ENCODE data around the gene PPP1R26. TPM values are rescaled to one million over a fixed set of nuclear protein-coding genes. Genes with fewer than 3 reads are reported as not detected.

PPP1R26 gene
- total and polyA plus RNA-seq, 2 experiments from 2014 or later = 10.7 to 49.8 TPM

- no peak overlapping the region for H3K27ac Mint-ChIP-seq
- H3F3A ChIP-seq (replicated peaks; ENCODE audit: low read depth) = no peaks in the 10 kb centered on the region
- H3K36me3 Mint-ChIP-seq (ENCODE audit: low read depth) = peaks cover 3% of the 10 kb centered on the region; the same call in 1 of the 3 replicates
- H3K4me1 Mint-ChIP-seq = peaks cover 11% of the 10 kb centered on the region; the same call in 2 of the 3 replicates
- no peak for TF ChIP-seq STAT1 (IDR thresholded peaks at IDR 0.05; ENCODE audit: unreplicated experiment)
- TF ChIP-seq NANOG (IDR thresholded peaks at IDR 0.05; ENCODE audit: borderline replicate concordance) = no peak
- no peak for TF ChIP-seq ZNF114 (CRISPR knock-in tag; IDR thresholded peaks at IDR 0.05)
- TF ChIP-seq REST (IDR thresholded peaks at IDR 0.05; ENCODE audit: unreplicated experiment) = no peak
- no peak for TF ChIP-seq POLR2AphosphoS5 (IDR thresholded peaks at IDR 0.05; ENCODE audit: low read depth)
- TF ChIP-seq EZH2 (IDR thresholded peaks at IDR 0.05; ENCODE audit: low read depth, unreplicated experiment) = no peak
- TF ChIP-seq, protein P1, sequence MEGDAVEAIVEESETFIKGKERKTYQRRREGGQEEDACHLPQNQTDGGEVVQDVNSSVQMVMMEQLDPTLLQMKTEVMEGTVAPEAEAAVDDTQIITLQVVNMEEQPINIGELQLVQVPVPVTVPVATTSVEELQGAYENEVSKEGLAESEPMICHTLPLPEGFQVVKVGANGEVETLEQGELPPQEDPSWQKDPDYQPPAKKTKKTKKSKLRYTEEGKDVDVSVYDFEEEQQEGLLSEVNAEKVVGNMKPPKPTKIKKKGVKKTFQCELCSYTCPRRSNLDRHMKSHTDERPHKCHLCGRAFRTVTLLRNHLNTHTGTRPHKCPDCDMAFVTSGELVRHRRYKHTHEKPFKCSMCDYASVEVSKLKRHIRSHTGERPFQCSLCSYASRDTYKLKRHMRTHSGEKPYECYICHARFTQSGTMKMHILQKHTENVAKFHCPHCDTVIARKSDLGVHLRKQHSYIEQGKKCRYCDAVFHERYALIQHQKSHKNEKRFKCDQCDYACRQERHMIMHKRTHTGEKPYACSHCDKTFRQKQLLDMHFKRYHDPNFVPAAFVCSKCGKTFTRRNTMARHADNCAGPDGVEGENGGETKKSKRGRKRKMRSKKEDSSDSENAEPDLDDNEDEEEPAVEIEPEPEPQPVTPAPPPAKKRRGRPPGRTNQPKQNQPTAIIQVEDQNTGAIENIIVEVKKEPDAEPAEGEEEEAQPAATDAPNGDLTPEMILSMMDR (conservative IDR thresholded peaks at IDR 0.05; ENCODE audit: low read depth in 2 of 2) = no peak
- TF ChIP-seq CREB1 (CRISPR knock-in tag; IDR thresholded peaks at IDR 0.05; ENCODE audit: low read depth) = no peak
- TF ChIP-seq EZH2phosphoT487 (IDR thresholded peaks at IDR 0.05; ENCODE audit: unreplicated experiment) = no peak
- no peak for TF ChIP-seq ZNF331 (CRISPR knock-in tag; IDR thresholded peaks at IDR 0.05; ENCODE audit: low read depth)
- TF ChIP-seq ETS1 (IDR thresholded peaks at IDR 0.05) = no peak
- TF ChIP-seq, protein P2, sequence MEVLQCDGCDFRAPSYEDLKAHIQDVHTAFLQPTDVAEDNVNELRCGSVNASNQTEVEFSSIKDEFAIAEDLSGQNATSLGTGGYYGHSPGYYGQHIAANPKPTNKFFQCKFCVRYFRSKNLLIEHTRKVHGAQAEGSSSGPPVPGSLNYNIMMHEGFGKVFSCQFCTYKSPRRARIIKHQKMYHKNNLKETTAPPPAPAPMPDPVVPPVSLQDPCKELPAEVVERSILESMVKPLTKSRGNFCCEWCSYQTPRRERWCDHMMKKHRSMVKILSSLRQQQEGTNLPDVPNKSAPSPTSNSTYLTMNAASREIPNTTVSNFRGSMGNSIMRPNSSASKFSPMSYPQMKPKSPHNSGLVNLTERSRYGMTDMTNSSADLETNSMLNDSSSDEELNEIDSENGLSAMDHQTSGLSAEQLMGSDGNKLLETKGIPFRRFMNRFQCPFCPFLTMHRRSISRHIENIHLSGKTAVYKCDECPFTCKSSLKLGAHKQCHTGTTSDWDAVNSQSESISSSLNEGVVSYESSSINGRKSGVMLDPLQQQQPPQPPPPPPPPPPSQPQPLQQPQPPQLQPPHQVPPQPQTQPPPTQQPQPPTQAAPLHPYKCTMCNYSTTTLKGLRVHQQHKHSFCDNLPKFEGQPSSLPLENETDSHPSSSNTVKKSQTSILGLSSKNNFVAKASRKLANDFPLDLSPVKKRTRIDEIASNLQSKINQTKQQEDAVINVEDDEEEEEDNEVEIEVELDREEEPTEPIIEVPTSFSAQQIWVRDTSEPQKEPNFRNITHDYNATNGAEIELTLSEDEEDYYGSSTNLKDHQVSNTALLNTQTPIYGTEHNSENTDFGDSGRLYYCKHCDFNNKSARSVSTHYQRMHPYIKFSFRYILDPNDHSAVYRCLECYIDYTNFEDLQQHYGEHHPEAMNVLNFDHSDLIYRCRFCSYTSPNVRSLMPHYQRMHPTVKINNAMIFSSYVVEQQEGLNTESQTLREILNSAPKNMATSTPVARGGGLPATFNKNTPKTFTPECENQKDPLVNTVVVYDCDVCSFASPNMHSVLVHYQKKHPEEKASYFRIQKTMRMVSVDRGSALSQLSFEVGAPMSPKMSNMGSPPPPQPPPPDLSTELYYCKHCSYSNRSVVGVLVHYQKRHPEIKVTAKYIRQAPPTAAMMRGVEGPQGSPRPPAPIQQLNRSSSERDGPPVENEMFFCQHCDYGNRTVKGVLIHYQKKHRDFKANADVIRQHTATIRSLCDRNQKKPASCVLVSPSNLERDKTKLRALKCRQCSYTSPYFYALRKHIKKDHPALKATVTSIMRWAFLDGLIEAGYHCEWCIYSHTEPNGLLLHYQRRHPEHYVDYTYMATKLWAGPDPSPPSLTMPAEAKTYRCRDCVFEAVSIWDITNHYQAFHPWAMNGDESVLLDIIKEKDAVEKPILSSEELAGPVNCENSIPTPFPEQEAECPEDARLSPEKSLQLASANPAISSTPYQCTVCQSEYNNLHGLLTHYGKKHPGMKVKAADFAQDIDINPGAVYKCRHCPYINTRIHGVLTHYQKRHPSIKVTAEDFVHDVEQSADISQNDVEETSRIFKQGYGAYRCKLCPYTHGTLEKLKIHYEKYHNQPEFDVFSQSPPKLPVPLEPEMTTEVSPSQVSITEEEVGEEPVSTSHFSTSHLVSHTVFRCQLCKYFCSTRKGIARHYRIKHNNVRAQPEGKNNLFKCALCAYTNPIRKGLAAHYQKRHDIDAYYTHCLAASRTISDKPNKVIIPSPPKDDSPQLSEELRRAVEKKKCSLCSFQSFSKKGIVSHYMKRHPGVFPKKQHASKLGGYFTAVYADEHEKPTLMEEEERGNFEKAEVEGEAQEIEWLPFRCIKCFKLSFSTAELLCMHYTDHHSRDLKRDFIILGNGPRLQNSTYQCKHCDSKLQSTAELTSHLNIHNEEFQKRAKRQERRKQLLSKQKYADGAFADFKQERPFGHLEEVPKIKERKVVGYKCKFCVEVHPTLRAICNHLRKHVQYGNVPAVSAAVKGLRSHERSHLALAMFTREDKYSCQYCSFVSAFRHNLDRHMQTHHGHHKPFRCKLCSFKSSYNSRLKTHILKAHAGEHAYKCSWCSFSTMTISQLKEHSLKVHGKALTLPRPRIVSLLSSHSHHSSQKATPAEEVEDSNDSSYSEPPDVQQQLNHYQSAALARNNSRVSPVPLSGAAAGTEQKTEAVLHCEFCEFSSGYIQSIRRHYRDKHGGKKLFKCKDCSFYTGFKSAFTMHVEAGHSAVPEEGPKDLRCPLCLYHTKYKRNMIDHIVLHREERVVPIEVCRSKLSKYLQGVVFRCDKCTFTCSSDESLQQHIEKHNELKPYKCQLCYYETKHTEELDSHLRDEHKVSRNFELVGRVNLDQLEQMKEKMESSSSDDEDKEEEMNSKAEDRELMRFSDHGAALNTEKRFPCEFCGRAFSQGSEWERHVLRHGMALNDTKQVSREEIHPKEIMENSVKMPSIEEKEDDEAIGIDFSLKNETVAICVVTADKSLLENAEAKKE (CRISPR knock-in tag; IDR thresholded peaks at IDR 0.05) = no peak
- TF ChIP-seq JUNB (IDR thresholded peaks at IDR 0.05; ENCODE audit: unreplicated experiment) = no peak
- H3K27ac ChIP-seq (ENCODE audit: low read depth) = no peak overlapping the region
- no peak overlapping the region for H3K4me3 Mint-ChIP-seq
- no peak overlapping the region for H3K4me2 ChIP-seq
- DNase-seq (ENCODE audit: low spot score) = no peak
- H3K9me3 Mint-ChIP-seq = peaks cover 3% of the 10 kb centered on the region; the same call in 2 of the 3 replicates
- no peaks in the 10 kb centered on the region for H3K9me2 ChIP-seq (ENCODE audit: insufficient read depth)
- H3K4me1 ChIP-seq (ENCODE audit: insufficient read depth) = no peaks in the 10 kb centered on the region
- no peak overlapping the region for H3K4me3 ChIP-seq
- H4K20me1 ChIP-seq (replicated peaks; ENCODE audit: insufficient read depth) = no peaks in the 10 kb centered on the region
- peaks cover 6% of the 10 kb centered on the region for H3K27me3 Mint-ChIP-seq (ENCODE audit: insufficient read depth, low read depth, poor library complexity)
- no peak; the same call in 2 of the 3 replicates for ATAC-seq
- no peaks in the 10 kb centered on the region for H3K27me3 ChIP-seq (ENCODE audit: insufficient read depth)
- H3K36me3 ChIP-seq (ENCODE audit: insufficient read depth) = no peaks in the 10 kb centered on the region
- H3K79me2 ChIP-seq (replicated peaks; ENCODE audit: insufficient read depth) = no peaks in the 10 kb centered on the region
- no peak overlapping the region for H2AFZ ChIP-seq
These were observed 32.5 kb upstream of the PPP1R26 start for GRCh38 chr9:135447126-135447525.

Measured in GM23338 (cell line).